ENCODE results near the gene ACOT6. TPM values are rescaled to one million over a fixed set of nuclear protein-coding genes. Genes with fewer than 3 reads are reported as not detected.
"Not testable (repeated sequence)": the region's sequence is repeated elsewhere in the genome, so short reads cannot be mapped to it uniquely, and the experiment has no call there.

The ACOT6 gene
- polyA plus RNA-seq (2011; rRNA removed) (not detected in 2 replicates), polyA minus RNA-seq (2011; rRNA and poly(A)+ RNA removed) (not detected in 2 replicates)

- POLR2A ChIA-PET: interaction anchor here (0.6 to 1.3 kb wide), 5 partner anchors 14 to 174 kb away, joined by 3 to 11 read pairs (median 5); partner anchors contain the start of genes ACOT2 and RIOX1
These were observed at the start of gene ACOT6 for GRCh38 chr14:73612339-73613045. Gene ACOT6, plus strand, starts transcription at chr14:73612517. Its CDS starts 55 bp downstream, at chr14:73612572.

GRCh38 chr14:73562696-73563095 lies 49.6 kb upstream of the ACOT6 start:
- H3K27ac ChIP-seq (ENCODE audit: low read depth, low read length); H3K9me3 ChIP-seq (ENCODE audit: control insufficient read depth, insufficient read depth, low read length); DNase-seq (ENCODE audit: low read depth, low spot score); POLR2A ChIA-PET; CTCF ChIA-PET; H3K4me3 ChIP-seq (ENCODE audit: low read depth, low read length); H3K27me3 ChIP-seq (ENCODE audit: control insufficient read depth, insufficient read depth, low read length): not testable (repeated sequence)

More at GRCh38 chr14:73612339-73613045, at the start of gene ACOT6:
- H3K9me3 ChIP-seq (ENCODE audit: control insufficient read depth, insufficient read depth, low read length): peaks cover 3% of the 10 kb centered on the region; the same call in 1 of the 2 replicates
- H3K27ac ChIP-seq (ENCODE audit: low read depth, low read length): no peak within 1 kb of the TSS
- TF ChIP-seq CTCF (IDR thresholded peaks at IDR 0.05; ENCODE audit: low read depth, low read length): no peak
- H3K27me3 ChIP-seq (ENCODE audit: control insufficient read depth, insufficient read depth, low read length): no peaks in the 10 kb centered on the region
- H3K4me3 ChIP-seq (ENCODE audit: low read depth, low read length): peak within 1 kb of the TSS; percentile 66
- CTCF ChIA-PET: interaction anchor here (0.6 to 2.1 kb wide), 3 partner anchors 21 to 103 kb away, joined by 3 to 8 read pairs (median 4); no protein-coding TSS in a partner anchor
- peak; percentile 8 for DNase-seq (ENCODE audit: low read depth, low spot score)

GRCh38 chr14:73566431-73566830 lies 45.9 kb upstream of the ACOT6 start:
- H3K27ac ChIP-seq (ENCODE audit: low read depth, low read length); DNase-seq (ENCODE audit: low read depth, low spot score); H3K27me3 ChIP-seq (ENCODE audit: control insufficient read depth, insufficient read depth, low read length); POLR2A ChIA-PET; H3K4me3 ChIP-seq (ENCODE audit: low read depth, low read length); H3K9me3 ChIP-seq (ENCODE audit: control insufficient read depth, insufficient read depth, low read length); CTCF ChIA-PET: not testable (repeated sequence)

GRCh38 chr14:73566935-73567334 lies 45.4 kb upstream of the ACOT6 start:
- CTCF ChIA-PET: interaction anchor here (2.7 kb wide), 1 partner anchor 58 kb away, joined by 15 read pairs; no protein-coding TSS in a partner anchor

GRCh38 chr14:73567358-73567757 lies 45.0 kb upstream of the ACOT6 start:
- POLR2A ChIA-PET: no interaction called here
- H3K27ac ChIP-seq (ENCODE audit: low read depth, low read length): no peak overlapping the region
- no peak for TF ChIP-seq CTCF (IDR thresholded peaks at IDR 0.05; ENCODE audit: low read depth, low read length)
- DNase-seq (ENCODE audit: low read depth, low spot score): no peak
- peaks cover 7% of the 10 kb centered on the region for H3K9me3 ChIP-seq (ENCODE audit: control insufficient read depth, insufficient read depth, low read length)
- no peak overlapping the region for H3K4me3 ChIP-seq (ENCODE audit: low read depth, low read length)
- H3K27me3 ChIP-seq (ENCODE audit: control insufficient read depth, insufficient read depth, low read length): no peaks in the 10 kb centered on the region
- CTCF ChIA-PET: interaction anchor here (2.7 kb wide), 1 partner anchor 58 kb away, joined by 15 read pairs; no protein-coding TSS in a partner anchor

More at GRCh38 chr14:73566935-73567334, 45.4 kb upstream of the ACOT6 start:
- H3K27me3 ChIP-seq (ENCODE audit: control insufficient read depth, insufficient read depth, low read length); H3K4me3 ChIP-seq (ENCODE audit: low read depth, low read length); DNase-seq (ENCODE audit: low read depth, low spot score); POLR2A ChIA-PET; H3K9me3 ChIP-seq (ENCODE audit: control insufficient read depth, insufficient read depth, low read length); H3K27ac ChIP-seq (ENCODE audit: low read depth, low read length): not testable (repeated sequence)

GRCh38 chr14:73567951-73568885 lies 44.1 kb upstream of the ACOT6 start:
- no peak for DNase-seq (ENCODE audit: low read depth, low spot score)
- H3K27ac ChIP-seq (ENCODE audit: low read depth, low read length): peak overlapping the region; percentile 88
- peaks cover 1% of the 10 kb centered on the region for H3K9me3 ChIP-seq (ENCODE audit: control insufficient read depth, insufficient read depth, low read length)
- no peaks in the 10 kb centered on the region for H3K27me3 ChIP-seq (ENCODE audit: control insufficient read depth, insufficient read depth, low read length)
- ChIA-PET POLR2A (interaction anchor here (0.6 to 1.9 kb wide), 11 partner anchors 22 to 368 kb away, joined by 3 to 11 read pairs (median 3); partner anchors contain the start of genes ACOT4, ACOT6, DNAL1 and RIOX1), CTCF (interaction anchor here (1.1 to 2.7 kb wide), 2 partner anchors 59 to 65 kb away, joined by 8 to 15 read pairs; no protein-coding TSS in a partner anchor)
- TF ChIP-seq CTCF (IDR thresholded peaks at IDR 0.05; ENCODE audit: low read depth, low read length): no peak
- H3K4me3 ChIP-seq (ENCODE audit: low read depth, low read length): peak overlapping the region; percentile 75

- Histone ChIP-seq H3K4me3 (ENCODE audit: low read depth, low read length) (peak overlapping the region; percentile 75), H3K27ac (ENCODE audit: low read depth, low read length) (peak overlapping the region; percentile 88)
- POLR2A ChIA-PET: interaction anchor here (0.6 to 1.9 kb wide), 10 partner anchors 21 to 367 kb away, joined by 3 to 11 read pairs (median 4); partner anchors contain the start of genes ACOT4, ACOT6, DNAL1 and RIOX1
- CTCF ChIA-PET: interaction anchor here (1.1 to 2.7 kb wide), 2 partner anchors 60 to 64 kb away, joined by 8 to 15 read pairs; no protein-coding TSS in a partner anchor
- H3K27me3 ChIP-seq (ENCODE audit: control insufficient read depth, insufficient read depth, low read length); DNase-seq (ENCODE audit: low read depth, low spot score); H3K9me3 ChIP-seq (ENCODE audit: control insufficient read depth, insufficient read depth, low read length): not testable (repeated sequence)
These were observed 43.5 kb upstream of the ACOT6 start for GRCh38 chr14:73568886-73569184.
